Parathyroid adenoma (tissue), 2 donors: ENCODE measurements around the gene PUS7L.
"Not testable (repeated sequence)": the region's sequence is repeated elsewhere in the genome, so short reads cannot be mapped to it uniquely, and the experiment has no call there.

Source experiments
- H2AFZ ChIP-seq: fragments of 300-600 bp; sonication (generic); one replicate; pipeline ENCODE4 v1.7.0; 2017; ENCODE audit warnings: antibody characterized with exemption, mild to moderate bottlenecking
- H3K27ac ChIP-seq: fragments of 300-600 bp; sonication (generic); one replicate; pipeline ENCODE4 v1.7.0; 2017
- H3K27me3 ChIP-seq: fragments of 300-600 bp; sonication (generic); one replicate; pipeline ENCODE4 v1.7.0; 2017; ENCODE audit warnings: low read length; ENCODE audit not compliant: control insufficient read depth, insufficient read depth
- H3K36me3 ChIP-seq: fragments of 300-600 bp; sonication (generic); one replicate; pipeline ENCODE4 v1.7.0; 2017; ENCODE audit warnings: low read length; ENCODE audit not compliant: control insufficient read depth, insufficient read depth
- H3K4me1 ChIP-seq: fragments of 300-600 bp; sonication (generic); one replicate; pipeline ENCODE4 v1.7.0; 2017; ENCODE audit warnings: control low read depth
- H3K4me2 ChIP-seq: fragments of 300-600 bp; sonication (generic); one replicate; pipeline ENCODE4 v1.7.0; 2017; ENCODE audit warnings: low read length
- H3K4me3 ChIP-seq: fragments of 300-600 bp; sonication (generic); one replicate; pipeline ENCODE4 v1.7.0; 2017; ENCODE audit warnings: low read depth, low read length
- H3K79me2 ChIP-seq: fragments of 300-600 bp; sonication (generic); one replicate; pipeline ENCODE4 v1.7.0; 2017; ENCODE audit warnings: control low read depth
- H3K9ac ChIP-seq: fragments of 300-600 bp; sonication (generic); one replicate; pipeline ENCODE4 v1.7.0; 2017; ENCODE audit warnings: mild to moderate bottlenecking
- H3K9me3 ChIP-seq: fragments of 300-600 bp; sonication (generic); one replicate; pipeline ENCODE4 v1.7.0; 2017; ENCODE audit warnings: low read length; ENCODE audit not compliant: control insufficient read depth
- CTCF ChIP-seq: fragments of 300-600 bp; sonication (generic); IDR thresholded peaks from one replicate; pipeline ENCODE4 v1.7.0; 2017; ENCODE audit warnings: antibody characterized with exemption, mild to moderate bottlenecking
- donor health status: primary hyperparathyroidism.

PUS7L gene

GRCh38 chr12:43762596-43762995 lies 4.0 kb upstream of the PUS7L start:
- no peak overlapping the region for H3K4me2 ChIP-seq
- H3K27ac ChIP-seq, result no peak overlapping the region
- H3K9ac ChIP-seq, result no peak overlapping the region
- H3K36me3 ChIP-seq, result no peaks in the 10 kb centered on the region
- H2AFZ ChIP-seq, result no peak overlapping the region
- H3K4me3 ChIP-seq, result no peak overlapping the region
- TF ChIP-seq CTCF, result no peak
- no peaks in the 10 kb centered on the region for H3K9me3 ChIP-seq
- H3K4me1 ChIP-seq, result peaks cover 8% of the 10 kb centered on the region
- H3K79me2 ChIP-seq, result peaks cover 5% of the 10 kb centered on the region
- H3K27me3 ChIP-seq, result no peaks in the 10 kb centered on the region

- Histone ChIP-seq H3K27ac (no peak overlapping the region), H3K9me3 (no peaks in the 10 kb centered on the region), H3K4me1 (peaks cover 8% of the 10 kb centered on the region), H3K9ac (no peak overlapping the region), H3K4me3 (no peak overlapping the region), H3K27me3 (no peaks in the 10 kb centered on the region), H2AFZ (no peak overlapping the region), H3K4me2 (no peak overlapping the region), H3K36me3 (no peaks in the 10 kb centered on the region), H3K79me2 (peaks cover 5% of the 10 kb centered on the region)
- TF ChIP-seq CTCF, result no peak
These were observed 2.9 kb upstream of the PUS7L start for GRCh38 chr12:43761500-43761899.

GRCh38 chr12:43760396-43760795 lies 1.8 kb upstream of the PUS7L start:
- H3K9ac ChIP-seq, result no peak overlapping the region
- H3K79me2 ChIP-seq, result peaks cover 5% of the 10 kb centered on the region
- no peaks in the 10 kb centered on the region for H3K36me3 ChIP-seq
- no peak overlapping the region for H3K4me3 ChIP-seq
- H3K4me2 ChIP-seq, result no peak overlapping the region
- no peak overlapping the region for H2AFZ ChIP-seq
- no peak for TF ChIP-seq CTCF
- H3K9me3 ChIP-seq, result no peaks in the 10 kb centered on the region
- H3K27ac ChIP-seq, result no peak overlapping the region
- no peaks in the 10 kb centered on the region for H3K27me3 ChIP-seq
- H3K4me1 ChIP-seq, result peaks cover 5% of the 10 kb centered on the region

- peak overlapping the region; percentile 96 for H2AFZ ChIP-seq
- peak overlapping the region; percentile 95 for H3K27ac ChIP-seq
- no peaks in the 10 kb centered on the region for H3K27me3 ChIP-seq
- H3K4me2 ChIP-seq, result peak overlapping the region; percentile 80
- TF ChIP-seq CTCF, result no peak
- no peaks in the 10 kb centered on the region for H3K36me3 ChIP-seq
- peak overlapping the region; percentile 94 for H3K4me3 ChIP-seq
- H3K79me2 ChIP-seq, result peaks cover 5% of the 10 kb centered on the region
- H3K9me3 ChIP-seq, result no peaks in the 10 kb centered on the region
- H3K9ac ChIP-seq, result no peak overlapping the region
- H3K4me1 ChIP-seq, result peaks cover 5% of the 10 kb centered on the region
These were observed 303 bp downstream of the PUS7L start for GRCh38 chr12:43758247-43758727.

GRCh38 chr12:43754015-43754414 lies 4.6 kb downstream of the PUS7L start:
- Histone ChIP-seq H3K27ac (no peak overlapping the region), H3K4me3 (no peak overlapping the region), H3K9ac (no peak overlapping the region), H3K27me3 (no peaks in the 10 kb centered on the region), H3K4me1 (no peaks in the 10 kb centered on the region), H3K79me2 (no peaks in the 10 kb centered on the region), H3K9me3 (no peaks in the 10 kb centered on the region), H3K36me3 (no peaks in the 10 kb centered on the region), H2AFZ (no peak overlapping the region), H3K4me2 (no peak overlapping the region)
- TF ChIP-seq CTCF, result no peak

- H2AFZ ChIP-seq, H3K27ac ChIP-seq, H3K9ac ChIP-seq, H3K9me3 ChIP-seq, H3K4me1 ChIP-seq, H3K4me3 ChIP-seq, H3K27me3 ChIP-seq, H3K79me2 ChIP-seq, H3K36me3 ChIP-seq, H3K4me2 ChIP-seq: not testable (repeated sequence)
These were observed 7.2 kb downstream of the PUS7L start for GRCh38 chr12:43751360-43751759.
